GM12874 (cell line): ENCODE results near the gene PPL.

ENCODE experiments used
- TF ChIP-seq, protein P1 (sequence below): IDR thresholded peaks from 2 replicates; pipeline ENCODE4 v1.5.1; 2011; ENCODE audit warnings: low read depth, mild to moderate bottlenecking, control low read depth, low read length, moderate library complexity; ENCODE audit not compliant: insufficient read depth

PPL gene

DNA sequence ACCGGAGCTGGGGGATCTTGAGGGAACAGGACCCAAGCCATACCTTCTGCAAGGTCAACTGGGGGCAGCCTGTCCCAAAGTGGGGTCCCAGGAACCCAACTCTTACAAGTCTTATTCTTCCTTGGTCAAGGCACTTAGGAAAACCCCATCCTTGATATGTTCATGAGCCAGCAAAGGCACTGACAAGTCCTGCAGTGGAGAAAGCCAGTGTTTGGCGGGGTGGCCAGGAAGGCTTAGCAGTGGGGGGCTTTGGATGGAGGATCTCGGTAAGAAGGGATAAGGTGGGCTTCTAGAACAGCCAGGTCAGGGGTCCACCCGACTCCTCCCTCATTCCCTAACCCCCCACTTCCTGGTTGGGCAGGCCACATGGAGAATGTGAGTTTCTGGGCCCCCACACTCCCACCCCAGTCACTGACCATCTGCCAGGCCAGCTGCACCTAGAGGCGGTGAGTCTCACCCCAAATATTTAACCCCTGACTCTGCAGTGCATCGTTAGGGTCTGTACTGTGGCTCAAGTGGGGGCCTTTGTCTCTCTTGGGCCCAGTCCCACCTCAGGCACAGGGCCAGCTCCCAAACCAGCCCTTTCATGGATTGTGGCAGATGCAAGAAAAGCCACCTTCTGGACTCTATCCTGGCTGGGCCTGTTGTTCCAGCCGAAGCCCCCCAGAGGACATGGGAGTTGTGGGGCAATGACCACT, 22.3 kb downstream of the PPL start:
- TF ChIP-seq, protein P1, sequence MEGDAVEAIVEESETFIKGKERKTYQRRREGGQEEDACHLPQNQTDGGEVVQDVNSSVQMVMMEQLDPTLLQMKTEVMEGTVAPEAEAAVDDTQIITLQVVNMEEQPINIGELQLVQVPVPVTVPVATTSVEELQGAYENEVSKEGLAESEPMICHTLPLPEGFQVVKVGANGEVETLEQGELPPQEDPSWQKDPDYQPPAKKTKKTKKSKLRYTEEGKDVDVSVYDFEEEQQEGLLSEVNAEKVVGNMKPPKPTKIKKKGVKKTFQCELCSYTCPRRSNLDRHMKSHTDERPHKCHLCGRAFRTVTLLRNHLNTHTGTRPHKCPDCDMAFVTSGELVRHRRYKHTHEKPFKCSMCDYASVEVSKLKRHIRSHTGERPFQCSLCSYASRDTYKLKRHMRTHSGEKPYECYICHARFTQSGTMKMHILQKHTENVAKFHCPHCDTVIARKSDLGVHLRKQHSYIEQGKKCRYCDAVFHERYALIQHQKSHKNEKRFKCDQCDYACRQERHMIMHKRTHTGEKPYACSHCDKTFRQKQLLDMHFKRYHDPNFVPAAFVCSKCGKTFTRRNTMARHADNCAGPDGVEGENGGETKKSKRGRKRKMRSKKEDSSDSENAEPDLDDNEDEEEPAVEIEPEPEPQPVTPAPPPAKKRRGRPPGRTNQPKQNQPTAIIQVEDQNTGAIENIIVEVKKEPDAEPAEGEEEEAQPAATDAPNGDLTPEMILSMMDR: no peak

DNA sequence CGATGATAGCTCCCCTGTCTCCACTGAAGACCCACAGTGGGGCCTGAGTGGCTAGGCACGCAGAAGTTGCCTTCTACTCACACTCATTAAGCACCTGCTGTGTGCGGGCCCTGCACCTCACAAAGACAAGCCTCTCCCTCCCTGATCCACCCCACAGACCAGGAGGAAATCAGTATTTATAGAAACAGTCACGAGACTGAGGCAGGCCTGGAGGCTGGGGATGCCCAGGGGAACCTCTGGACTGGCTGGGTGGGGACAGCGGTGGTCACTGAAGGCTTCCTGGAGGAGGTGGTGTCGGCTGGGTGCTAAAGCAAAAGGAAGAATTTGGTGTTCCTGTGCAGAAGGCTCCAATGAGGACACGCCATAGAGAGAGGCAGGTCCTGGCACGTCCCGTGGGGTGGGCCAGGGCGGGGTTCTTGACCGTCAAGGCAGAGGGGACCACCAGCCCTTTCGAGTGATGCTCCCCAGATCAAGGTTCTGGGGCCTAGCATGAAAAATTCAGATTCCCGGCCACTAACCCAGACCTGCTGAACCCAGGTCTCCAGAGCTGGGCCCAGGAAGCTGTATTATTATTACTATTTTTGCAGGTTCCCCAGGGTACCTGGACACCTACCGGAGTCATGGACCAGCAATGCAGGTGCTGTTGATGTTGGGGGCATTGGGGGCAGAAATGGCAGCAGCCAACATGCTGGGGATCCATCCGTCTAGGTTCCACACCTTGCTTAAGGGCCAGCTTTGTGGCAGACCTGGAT, 23.0 kb downstream of the PPL start:
- TF ChIP-seq, protein P1: no peak

DNA sequence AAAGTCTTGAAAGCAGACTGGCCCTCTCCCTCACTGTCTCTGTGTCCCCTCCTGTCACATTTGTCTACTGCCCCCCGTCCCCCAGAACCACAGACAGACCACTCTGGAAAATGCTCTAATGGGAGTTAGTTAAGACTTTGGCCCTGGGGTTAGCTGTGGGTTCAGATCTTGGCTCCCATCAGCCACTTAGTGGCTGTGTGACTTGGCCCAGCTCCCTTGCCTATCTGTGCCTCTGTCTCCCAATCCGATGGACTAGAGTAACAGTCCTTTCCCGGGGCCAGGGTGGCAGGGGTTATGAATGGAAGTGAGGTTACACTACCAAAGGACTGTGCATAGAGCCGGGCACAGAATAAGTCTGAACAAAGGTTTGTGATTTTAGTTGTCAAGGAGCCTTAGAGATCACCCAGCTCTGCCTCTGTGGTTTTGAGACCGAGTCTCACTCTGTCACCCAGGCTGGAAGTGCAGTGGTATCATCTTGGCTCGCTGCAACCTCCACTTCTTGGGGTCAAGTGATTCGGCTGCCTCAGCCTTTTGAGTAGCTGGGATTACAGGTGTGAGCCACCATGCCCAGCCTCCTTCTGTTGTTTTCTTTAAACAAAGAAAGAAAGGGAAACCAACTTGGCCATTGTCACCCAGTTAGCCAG, 23.7 kb downstream of the PPL start:
- TF ChIP-seq, protein P1: no peak

DNA sequence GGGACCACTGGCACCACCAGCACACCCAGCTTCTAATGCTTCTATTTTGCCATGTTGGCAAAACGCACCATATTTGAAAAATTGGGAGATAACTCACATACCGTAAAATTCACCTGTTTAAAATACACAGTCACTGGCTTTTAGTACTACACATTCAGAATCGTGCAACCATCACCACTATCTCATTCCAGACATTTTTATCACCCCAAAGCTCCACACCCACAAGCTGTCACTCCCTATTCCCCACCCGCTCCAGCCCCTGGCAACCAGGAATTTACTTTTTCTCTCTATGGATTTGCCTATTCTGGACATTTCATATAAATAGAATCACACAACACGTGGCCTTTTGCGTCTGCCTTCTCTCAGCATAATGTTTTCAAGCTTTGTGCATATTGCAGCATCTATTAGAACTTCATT, 25.0 kb downstream of the PPL start:
- TF ChIP-seq, protein P1: no peak

DNA sequence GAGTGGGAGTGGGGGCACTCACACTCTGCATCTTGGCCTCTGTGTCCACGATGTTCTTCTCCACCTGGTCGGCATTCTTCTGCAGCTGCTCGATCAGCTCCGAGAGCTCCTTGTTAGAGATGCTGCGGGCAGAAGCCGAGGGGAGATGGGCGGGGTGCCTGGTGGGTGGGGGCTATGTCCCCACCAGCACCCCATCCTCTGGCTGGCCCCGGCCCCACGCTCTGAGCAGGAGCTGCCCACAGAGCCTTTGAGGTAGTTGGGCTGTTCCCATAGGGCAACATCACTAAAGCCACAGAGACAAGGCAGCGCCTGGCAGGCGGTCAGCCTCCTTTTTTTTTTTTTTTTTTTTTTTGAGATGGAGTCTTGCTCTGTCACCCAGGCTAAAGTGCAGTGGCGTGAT, 26.1 kb downstream of the PPL start:
- TF ChIP-seq, protein P1: no peak

DNA sequence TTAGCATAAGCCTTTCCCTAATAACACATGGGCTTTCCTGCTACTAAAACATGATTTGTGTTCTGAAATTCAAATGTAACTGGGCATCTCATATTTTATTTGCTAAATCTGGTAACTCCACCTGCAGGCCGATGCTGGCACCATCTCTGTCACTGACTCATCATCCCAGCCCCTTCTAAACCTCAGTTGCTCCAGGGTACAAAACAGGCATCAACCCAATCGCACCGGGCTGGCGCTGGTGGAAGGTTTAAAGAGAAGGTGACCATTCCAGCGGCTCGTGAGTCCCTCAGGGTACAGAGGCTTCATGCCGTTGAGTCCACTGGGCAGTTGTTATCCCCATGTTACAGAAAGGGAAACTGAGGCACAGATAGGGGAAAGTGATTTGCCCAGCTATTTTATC, 27.1 kb downstream of the PPL start:
- TF ChIP-seq, protein P1: no peak

DNA sequence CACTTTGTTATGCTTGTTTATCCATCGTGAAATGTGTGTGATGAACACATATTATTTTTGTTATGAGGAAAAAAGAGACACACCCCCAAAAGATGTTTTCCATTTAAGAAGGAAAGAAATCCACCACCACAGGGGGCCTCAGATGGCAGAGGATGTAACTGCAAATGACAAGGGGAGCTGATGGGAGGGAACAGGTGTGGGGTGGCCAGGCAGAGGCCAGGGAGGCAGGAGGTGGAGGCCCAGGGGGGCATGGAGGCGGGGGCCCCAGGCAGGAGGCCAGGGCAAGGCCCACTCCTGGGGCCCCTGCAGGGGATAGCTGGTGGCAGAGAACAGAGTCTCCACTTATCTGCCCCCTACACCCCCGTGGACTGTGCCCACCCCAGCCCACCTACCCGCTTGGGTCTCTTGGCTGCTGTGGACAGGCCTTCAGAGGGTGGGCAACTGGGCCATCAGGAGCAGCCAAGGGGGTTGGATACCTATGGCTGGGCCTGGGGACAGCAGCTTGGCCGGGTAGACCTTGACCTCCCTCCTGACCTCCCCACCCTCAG, 28.0 kb downstream of the PPL start:
- TF ChIP-seq, protein P1: no peak
